Skeletal muscle satellite cell (primary cell): Measurements from ENCODE around the gene SLC12A3.
"Not testable (repeated sequence)": the region's sequence is repeated elsewhere in the genome, so short reads cannot be mapped to it uniquely, and the experiment has no call there.

Source experiments
- H3K27me3 ChIP-seq: 2 replicates; pipeline ENCODE4 v1.7.0; 2013; ENCODE audit warnings: low read length; ENCODE audit not compliant: control insufficient read depth, insufficient read depth
- H3K36me3 ChIP-seq: 2 replicates; pipeline ENCODE4 v1.7.0; 2013; ENCODE audit warnings: mild to moderate bottlenecking, control low read depth, low read length; ENCODE audit not compliant: insufficient read depth
- H3K4me1 ChIP-seq: 2 replicates; pipeline ENCODE4 v1.7.0; 2013; ENCODE audit warnings: low read length; ENCODE audit not compliant: control insufficient read depth, insufficient read depth
- H3K4me2 ChIP-seq: 2 replicates; pipeline ENCODE4 v1.7.0; 2013; ENCODE audit warnings: mild to moderate bottlenecking, low read length
- H3K4me3 ChIP-seq: 2 replicates; pipeline ENCODE4 v1.7.0; 2013; ENCODE audit warnings: low read length
- H3K9ac ChIP-seq: 2 replicates; pipeline ENCODE4 v1.7.0; 2013; ENCODE audit warnings: mild to moderate bottlenecking, low read depth, low read length, moderate library complexity
- H3K9me3 ChIP-seq: replicated peaks from 2 replicates; pipeline ENCODE4 v1.7.0; 2013; ENCODE audit warnings: mild to moderate bottlenecking, control low read depth, low read length

SLC12A3 gene

GRCh38 chr16:56931892-56932720 lies 67.1 kb downstream of the SLC12A3 start, which contains the start of gene HERPUD1:
Gene HERPUD1 (plus strand): TSS chr16:56932142. CDS start chr16:56932245, 103 bp downstream.
- Histone ChIP-seq H3K9me3 (no peaks in the 10 kb centered on the region), H3K36me3 (peaks cover 27% of the 10 kb centered on the region), H3K27me3 (no peaks in the 10 kb centered on the region), H3K9ac (peak within 1 kb of the TSS; percentile 98), H3K4me3 (peak within 1 kb of the TSS; percentile 90), H3K4me2 (peak within 1 kb of the TSS; percentile 86), H3K4me1 (peaks cover 30% of the 10 kb centered on the region)

GRCh38 chr16:56932721-56933619 lies 68.0 kb downstream of the SLC12A3 start:
- H3K36me3 ChIP-seq: peaks cover 35% of the 10 kb centered on the region
- peak overlapping the region; percentile 98 for H3K9ac ChIP-seq
- peak overlapping the region; percentile 90 for H3K4me3 ChIP-seq
- H3K27me3 ChIP-seq: no peaks in the 10 kb centered on the region
- H3K9me3 ChIP-seq: no peaks in the 10 kb centered on the region
- peak overlapping the region; percentile 82 for H3K4me2 ChIP-seq
- H3K4me1 ChIP-seq: peaks cover 33% of the 10 kb centered on the region

- Histone ChIP-seq H3K9me3 (no peaks in the 10 kb centered on the region), H3K9ac (peak overlapping the region; percentile 98), H3K4me3 (peak overlapping the region; percentile 90), H3K4me2 (peak overlapping the region; percentile 82), H3K36me3 (peaks cover 44% of the 10 kb centered on the region), H3K4me1 (peaks cover 37% of the 10 kb centered on the region), H3K27me3 (no peaks in the 10 kb centered on the region)
These were observed 69.0 kb downstream of the SLC12A3 start for GRCh38 chr16:56933828-56934598.

- Histone ChIP-seq H3K4me3 (peak overlapping the region; percentile 90), H3K4me1 (peaks cover 41% of the 10 kb centered on the region), H3K36me3 (peaks cover 51% of the 10 kb centered on the region), H3K4me2 (peak overlapping the region; percentile 82), H3K9ac (peak overlapping the region; percentile 98)
- not testable (repeated sequence) for H3K27me3 ChIP-seq, H3K9me3 ChIP-seq
These were observed 69.7 kb downstream of the SLC12A3 start for GRCh38 chr16:56934599-56935145.

- H3K36me3 ChIP-seq: peaks cover 56% of the 10 kb centered on the region
- peaks cover 41% of the 10 kb centered on the region for H3K4me1 ChIP-seq
- H3K9ac ChIP-seq: peak overlapping the region; percentile 98
These were observed 70.2 kb downstream of the SLC12A3 start for GRCh38 chr16:56935201-56935600.

GRCh38 chr16:56936491-56936890 lies 71.5 kb downstream of the SLC12A3 start:
- Histone ChIP-seq H3K36me3 (peaks cover 68% of the 10 kb centered on the region), H3K4me2 (peak overlapping the region; percentile 82), H3K4me3 (peak overlapping the region; percentile 90), H3K9ac (peak overlapping the region; percentile 98), H3K27me3 (no peaks in the 10 kb centered on the region), H3K4me1 (peaks cover 34% of the 10 kb centered on the region), H3K9me3 (no peaks in the 10 kb centered on the region)

More at GRCh38 chr16:56935201-56935600, 70.2 kb downstream of the SLC12A3 start:
- Histone ChIP-seq H3K27me3 (no peaks in the 10 kb centered on the region), H3K9me3 (no peaks in the 10 kb centered on the region), H3K4me3 (peak overlapping the region; percentile 90), H3K4me2 (peak overlapping the region; percentile 82)

- Histone ChIP-seq H3K4me2 (peak overlapping the region; percentile 82), H3K4me3 (no peak overlapping the region), H3K4me1 (peaks cover 32% of the 10 kb centered on the region), H3K9ac (peak overlapping the region; percentile 98), H3K27me3 (no peaks in the 10 kb centered on the region), H3K9me3 (no peaks in the 10 kb centered on the region), H3K36me3 (peaks cover 72% of the 10 kb centered on the region)
These were observed 71.9 kb downstream of the SLC12A3 start for GRCh38 chr16:56936950-56937349.

GRCh38 chr16:56938664-56939513 lies 73.9 kb downstream of the SLC12A3 start:
- H3K4me3 ChIP-seq: no peak overlapping the region
- no peaks in the 10 kb centered on the region for H3K27me3 ChIP-seq
- peak overlapping the region; percentile 21 for H3K4me2 ChIP-seq
- peak overlapping the region; percentile 35 for H3K9ac ChIP-seq
- H3K9me3 ChIP-seq: no peaks in the 10 kb centered on the region
- peaks cover 32% of the 10 kb centered on the region for H3K4me1 ChIP-seq
- H3K36me3 ChIP-seq: peaks cover 92% of the 10 kb centered on the region

- Histone ChIP-seq H3K9ac (peak overlapping the region; percentile 35), H3K27me3 (no peaks in the 10 kb centered on the region), H3K4me2 (no peak overlapping the region), H3K4me3 (no peak overlapping the region), H3K36me3 (peaks cover 97% of the 10 kb centered on the region), H3K4me1 (peaks cover 32% of the 10 kb centered on the region), H3K9me3 (no peaks in the 10 kb centered on the region)
These were observed 74.8 kb downstream of the SLC12A3 start for GRCh38 chr16:56939801-56940200.

- H3K9ac ChIP-seq: no peak overlapping the region
- peaks cover 20% of the 10 kb centered on the region for H3K4me1 ChIP-seq
- H3K4me2 ChIP-seq: no peak overlapping the region
- H3K27me3 ChIP-seq: no peaks in the 10 kb centered on the region
- H3K36me3 ChIP-seq: peaks cover 92% of the 10 kb centered on the region
- no peaks in the 10 kb centered on the region for H3K9me3 ChIP-seq
- no peak overlapping the region for H3K4me3 ChIP-seq
These were observed 76.1 kb downstream of the SLC12A3 start for GRCh38 chr16:56941092-56941491.
